HCT116 (cell line): ENCODE data around the gene NAA60. TPM values are rescaled to one million over a fixed set of nuclear protein-coding genes. Genes with fewer than 3 reads are reported as not detected.

ENCODE experiments used
- ATAC-seq: fragments of 200-7000 bp; cut with Tn5 transposase; 2 replicates; pipeline ENCODE4 v1.9.1; 2020; ENCODE audit warnings: mild to moderate bottlenecking, moderate library complexity
- BruUV-seq: library from RNA; stranded (reverse); fragments of 400-500 nt; replicated peaks from 2 replicates; lab custom pipeline; 2021; lab: Mats Ljungman, UMichigan
- CTCF ChIA-PET: fragments of 300-600 bp; sonication (Branson Sonifier 250); formaldehyde crosslinking; loops from one replicate; lab custom pipeline; 2021; ENCODE audit warnings: antibody characterized with exemption; lab: Charles Lee
- POLR2A ChIA-PET: fragments of 300-600, 350-600 bp; sonication (Branson Sonifier 250); formaldehyde crosslinking; loops from one replicate; lab custom pipeline; 2021; ENCODE audit warnings: antibody characterized with exemption; lab: Charles Lee
- RAD21 ChIA-PET, 2 experiments: fragments of 300-600 bp; sonication (Branson Sonifier 250); formaldehyde crosslinking; loops; one replicate each; lab custom pipeline; 2023; ENCODE audit warnings: low total read pairs in 2 of 2; ENCODE audit not compliant: uncharacterized antibody in 2 of 2, unreplicated experiment in 2 of 2, low non-redundant PET in 1 of 2; lab: Charles Lee
- DNase-seq: peaks from one replicate; pipeline ENCODE4 v3.0.0-alpha.2; 2010; ENCODE audit warnings: low read depth, low spot score
- H2AFZ ChIP-seq: fragments of 200-600 bp; shearing (Covaris generic), sonication (generic); 2 replicates; pipeline ENCODE4 v1.6.1; 2017; ENCODE audit warnings: low read depth, mixed run types, mixed read lengths, antibody characterized with exemption, low read length; ENCODE audit not compliant: poor library complexity, severe bottlenecking
- H3K27ac ChIP-seq: 2 replicates; pipeline ENCODE4 v1.5.1; 2012; ENCODE audit warnings: low read depth, low read length
- H3K27me3 ChIP-seq: fragments of 200-600 bp; sonication (generic); 2 replicates; pipeline ENCODE4 v1.6.1; 2016; ENCODE audit warnings: mixed run types, low read length, mixed read lengths; ENCODE audit not compliant: insufficient read depth
- H3K36me3 ChIP-seq, 2 experiments: fragments of 200-500 bp in 1 of 2; fragments of 200-600 bp in 1 of 2; sonication (Bioruptor generic) in 1 of 2; sonication (generic) in 1 of 2; 2 replicates each; pipeline versions ENCODE4 v1.5.1 to v1.6.1; 2014 to 2016; ENCODE audit warnings: low read length in 2 of 2, inconsistent platforms in 1 of 2, mixed read lengths in 1 of 2, mixed run types in 1 of 2; ENCODE audit not compliant: insufficient read depth in 2 of 2, control insufficient read depth in 1 of 2
- H3K4me1 ChIP-seq, 2 experiments: fragments of 200-600 bp in 1 of 2; sonication (generic) in 1 of 2; 2 replicates each; pipeline versions ENCODE4 v1.5.1 to v1.6.1; 2012 to 2017; ENCODE audit warnings: low read length in 2 of 2, inconsistent platforms in 1 of 2, mild to moderate bottlenecking in 1 of 2, mixed read lengths in 1 of 2, mixed run types in 1 of 2, moderate library complexity in 1 of 2; ENCODE audit not compliant: insufficient read depth in 2 of 2, control insufficient read depth in 1 of 2
- H3K4me2 ChIP-seq: fragments of 200-600 bp; sonication (generic); 2 replicates; pipeline ENCODE4 v1.6.1; 2017; ENCODE audit warnings: mixed run types, low read length, mixed read lengths
- H3K4me3 ChIP-seq, 2 experiments: fragments of 200-600 bp in 1 of 2; sonication (generic) in 1 of 2; replicated peaks in 1 of 2; 2 replicates each; pipeline ENCODE4 v1.5.1; 2011 to 2016; ENCODE audit warnings: low read length in 2 of 2, control low read depth in 1 of 2, low read depth in 1 of 2, mild to moderate bottlenecking in 1 of 2, mixed read lengths in 1 of 2, mixed run types in 1 of 2
- H3K79me2 ChIP-seq: fragments of 200-600 bp; sonication (generic); 2 replicates; pipeline ENCODE4 v1.6.1; 2017; ENCODE audit warnings: mild to moderate bottlenecking, mixed run types, low read length, moderate library complexity, mixed read lengths; ENCODE audit not compliant: insufficient read depth
- H3K9ac ChIP-seq: fragments of 200-600 bp; sonication (generic); 2 replicates; pipeline ENCODE4 v1.6.1; 2016; ENCODE audit warnings: low read length, mixed read lengths
- H3K9me2 ChIP-seq: fragments of 200-600 bp; sonication (generic), shearing (Covaris generic); 2 replicates; pipeline ENCODE4 v1.6.1; 2017; ENCODE audit warnings: mixed run types, mild to moderate bottlenecking, moderate library complexity; ENCODE audit not compliant: insufficient read depth
- H3K9me3 ChIP-seq, 2 experiments: fragments of 200-500 bp in 1 of 2; fragments of 200-600 bp in 1 of 2; sonication (Bioruptor generic) in 1 of 2; sonication (generic) in 1 of 2; 2 replicates each; pipeline ENCODE4 v1.6.1; 2014 to 2017; ENCODE audit warnings: low read length in 2 of 2, mixed read lengths in 2 of 2, inconsistent platforms in 1 of 2, low read depth in 1 of 2, mild to moderate bottlenecking in 1 of 2, mixed run types in 1 of 2, moderate library complexity in 1 of 2; ENCODE audit not compliant: control insufficient read depth in 1 of 2, insufficient read depth in 1 of 2
- H4K20me1 ChIP-seq: fragments of 200-600 bp; sonication (generic), shearing (Covaris generic); 2 replicates; pipeline ENCODE4 v1.6.1; 2017; ENCODE audit warnings: mixed run types, mild to moderate bottlenecking, moderate library complexity; ENCODE audit not compliant: insufficient read depth
- CBX3 ChIP-seq: IDR thresholded peaks from 2 replicates; pipeline ENCODE4 v1.6.1; 2012; ENCODE audit warnings: low read depth
- CEBPB ChIP-seq: IDR thresholded peaks from 2 replicates; pipeline ENCODE4 v1.6.1; 2012; ENCODE audit warnings: low read depth
- EZH2 ChIP-seq: fragments of 200-600 bp; sonication (generic); IDR thresholded peaks from 2 replicates; pipeline ENCODE4 v1.6.1; 2017; ENCODE audit warnings: antibody characterized with exemption, mixed run types
- EZH2phosphoT487 ChIP-seq: fragments of 200-600 bp; IDR thresholded peaks from 2 replicates; pipeline ENCODE4 v1.6.1; 2018; ENCODE audit warnings: antibody characterized with exemption, borderline replicate concordance
- FOSL1 ChIP-seq: IDR thresholded peaks from 2 replicates; pipeline ENCODE4 v1.6.1; 2012; ENCODE audit warnings: low read depth
- MAX ChIP-seq: IDR thresholded peaks from 2 replicates; pipeline ENCODE4 v1.6.1; 2012
- POLR2A ChIP-seq: IDR thresholded peaks from 2 replicates; pipeline ENCODE4 v1.7.0; 2011; ENCODE audit warnings: borderline replicate concordance; ENCODE audit not compliant: insufficient read depth, insufficient read length; ENCODE audit errors: extremely low read depth
- RAD21 ChIP-seq: IDR thresholded peaks from 2 replicates; pipeline ENCODE4 v1.6.1; 2012; ENCODE audit warnings: low read depth, mild to moderate bottlenecking
- REST ChIP-seq: IDR thresholded peaks from 2 replicates; pipeline ENCODE4 v1.6.1; 2012; ENCODE audit warnings: low read depth
- SIN3A ChIP-seq: IDR thresholded peaks from 2 replicates; pipeline ENCODE4 v1.6.1; 2012; ENCODE audit warnings: low read depth
- SP1 ChIP-seq: IDR thresholded peaks from 2 replicates; pipeline ENCODE4 v1.6.1; 2012; ENCODE audit warnings: low read depth
- SRF ChIP-seq: IDR thresholded peaks from 2 replicates; pipeline ENCODE4 v1.6.1; 2012; ENCODE audit warnings: low read depth
- TCF7L2 ChIP-seq: IDR thresholded peaks from 2 replicates; pipeline ENCODE4 v1.7.0; 2011; ENCODE audit warnings: borderline replicate concordance, inconsistent platforms; ENCODE audit not compliant: insufficient read depth, insufficient read length; ENCODE audit errors: extremely low read depth
- ZBTB33 ChIP-seq: IDR thresholded peaks from 2 replicates; pipeline ENCODE4 v1.6.1; 2011; ENCODE audit warnings: mild to moderate bottlenecking, low read length, moderate library complexity; ENCODE audit not compliant: insufficient replicate concordance; ENCODE audit errors: extremely low read depth
- ZFX ChIP-seq: fragments of 450-650 bp; IDR thresholded peaks from 2 replicates; pipeline ENCODE4 v1.6.1; 2017
- ZNF274 ChIP-seq: fragments of 200-500 bp; sonication (Bioruptor generic); IDR thresholded peaks from 2 replicates; pipeline ENCODE4 v1.6.1; 2014; ENCODE audit warnings: mild to moderate bottlenecking, low read depth, low read length, inconsistent platforms
- intact Hi-C: fragments of 100-400 bp; cut with micrococcal nuclease; formaldehyde crosslinking; loops from 2 replicates; pipeline ENCODE4 v1.10.0; 2022
- total RNA-seq: library from RNA; stranded (reverse); gene quantifications from one replicate; pipeline ENCODE4 v1.2.1, GENCODE V29; 2021; ENCODE audit not compliant: unreplicated experiment

The NAA60 gene
- total RNA-seq, 1 experiment from 2014 or later = 32.2 TPM

GRCh38 chr16:3518292-3518985 is 75.0 kb downstream of the NAA60 start:
- ATAC-seq (no peak), DNase-seq (no peak)
- Histone ChIP-seq H3K9ac (no peak overlapping the region), H3K4me2 (no peak overlapping the region), H3K27ac (no peak overlapping the region), H3K9me2 (no peaks in the 10 kb centered on the region), H2AFZ (no peak overlapping the region), H3K36me3 (peaks cover 24 to 44% of the 10 kb centered on the region in 2 experiments), H3K9me3 (no peaks in the 10 kb centered on the region), H3K27me3 (no peaks in the 10 kb centered on the region), H4K20me1 (no peaks in the 10 kb centered on the region), H3K79me2 (no peaks in the 10 kb centered on the region), H3K4me3 (no peak overlapping the region), H3K4me1 (no peaks in the 10 kb centered on the region)
- RAD21 ChIA-PET = no interaction called here
- CTCF ChIA-PET = no interaction called here
- POLR2A ChIA-PET = no interaction called here
- intact Hi-C loops = no loop called here
- BruUV-seq = no TSS peak
- TF ChIP-seq ZBTB33 = no peak
- no peak for TF ChIP-seq EZH2
- no peak for TF ChIP-seq REST
- TF ChIP-seq FOSL1 = no peak
- no peak for TF ChIP-seq CEBPB
- no peak for TF ChIP-seq ZFX
- no peak for TF ChIP-seq TCF7L2
- TF ChIP-seq POLR2A = no peak
- no peak for TF ChIP-seq SIN3A
- no peak for TF ChIP-seq SP1
- no peak for TF ChIP-seq CBX3
- no peak for TF ChIP-seq EZH2phosphoT487
- TF ChIP-seq MAX = no peak
- TF ChIP-seq ZNF274 = no peak
- TF ChIP-seq SRF = no peak
- TF ChIP-seq RAD21 = no peak
